K562 (cell line): ENCODE measurements around the gene TIMM17A. TPM values are rescaled to one million over a fixed set of nuclear protein-coding genes. Genes with fewer than 3 reads are reported as not detected.

ENCODE experiments used
- ATF7 ChIP-seq: fragments of 450-650 bp; IDR thresholded peaks from 2 replicates; pipeline ENCODE4 v1.7.1; 2014; ENCODE audit warnings: mild to moderate bottlenecking, moderate library complexity
- DMBX1 ChIP-seq: fragments of 250-450 bp; sonication (Bioruptor Pico); IDR thresholded peaks from 2 replicates; pipeline ENCODE4 v1.8.0; 2022; ENCODE audit warnings: inconsistent platforms, mild to moderate bottlenecking, moderate library complexity, borderline replicate concordance
- ETV5 ChIP-seq: sonication (generic); formaldehyde crosslinking; IDR thresholded peaks from 2 replicates; pipeline ENCODE4 v1.4.0; 2020; ENCODE audit warnings: low read depth, mild to moderate bottlenecking, missing genetic modification reagents
- FOSL1 ChIP-seq: fragments of 200-800 bp; sonication (Bioruptor generic); conservative IDR thresholded peaks from 2 replicates; pipeline ENCODE4 v1.6.1; 2016; ENCODE audit warnings: missing genetic modification characterization, missing compliant biosample characterization
- FOXK1 ChIP-seq: sonication (generic); formaldehyde crosslinking; IDR thresholded peaks from 2 replicates; pipeline ENCODE4 v1.8.0; 2022; ENCODE audit warnings: missing genetic modification reagents, mild to moderate bottlenecking, borderline replicate concordance
- HOMEZ ChIP-seq: fragments of 250-450 bp; sonication (Bioruptor Pico); IDR thresholded peaks from 2 replicates; pipeline ENCODE4 v1.4.0; 2020; ENCODE audit warnings: mild to moderate bottlenecking, moderate library complexity
- KDM2B ChIP-seq: fragments of 250-450 bp; sonication (Bioruptor Pico); IDR thresholded peaks from 2 replicates; pipeline ENCODE4 v1.8.0; 2021; ENCODE audit warnings: mild to moderate bottlenecking, moderate library complexity
- MED1 ChIP-seq: sonication (generic); formaldehyde crosslinking; IDR thresholded peaks from 2 replicates; pipeline ENCODE4 v1.8.1; 2023; ENCODE audit warnings: missing genetic modification reagents, borderline replicate concordance
- OTX1 ChIP-seq: fragments of 450-650 bp; formaldehyde crosslinking; IDR thresholded peaks from 2 replicates; pipeline ENCODE4 v1.4.0; 2022; ENCODE audit warnings: mild to moderate bottlenecking
- POLR2G ChIP-seq: fragments of 200-400 bp; formaldehyde crosslinking; IDR thresholded peaks from 2 replicates; pipeline ENCODE4 v1.6.1; 2017; ENCODE audit warnings: low read depth, mild to moderate bottlenecking, antibody characterized with exemption, low read length, moderate library complexity
- SIN3B ChIP-seq: fragments of 450-650 bp; IDR thresholded peaks from 2 replicates; pipeline ENCODE4 v1.6.1; 2017; ENCODE audit warnings: low read depth, mild to moderate bottlenecking, moderate library complexity
- SMARCB1 ChIP-seq: IDR thresholded peaks from 2 replicates; pipeline ENCODE4 v1.6.1; 2011; ENCODE audit warnings: improper control_type of control experiment, low read depth; ENCODE audit not compliant: insufficient read length
- SMARCE1 ChIP-seq: fragments of 450-650 bp; IDR thresholded peaks from 2 replicates; pipeline ENCODE4 v1.7.1; 2016; ENCODE audit warnings: mild to moderate bottlenecking
- SRF ChIP-seq, 2 experiments: fragments of 250-450, 450-650 bp in 1 of 2; sonication (Bioruptor Pico) in 1 of 2; sonication (generic) in 1 of 2; formaldehyde crosslinking; IDR thresholded peaks; 2 replicates each; pipeline versions ENCODE4 v1.5.0 to v1.5.1; 2020 to 2022; ENCODE audit warnings: mild to moderate bottlenecking in 1 of 2, missing genetic modification reagents in 1 of 2
- TEAD4 ChIP-seq, 2 experiments: sonication (generic) in 1 of 2; formaldehyde crosslinking in 1 of 2; IDR thresholded peaks; 2 replicates each; pipeline versions ENCODE4 v1.6.1 to v1.8.0; 2012 to 2022; ENCODE audit warnings: borderline replicate concordance in 1 of 2, inconsistent platforms in 1 of 2, low read length in 1 of 2, mild to moderate bottlenecking in 1 of 2, missing genetic modification reagents in 1 of 2
- XRCC3 ChIP-seq: fragments of 450-650 bp; IDR thresholded peaks from 2 replicates; pipeline ENCODE4 v1.6.1; 2017; ENCODE audit warnings: mild to moderate bottlenecking, moderate library complexity
- ZBTB2 ChIP-seq: fragments of 450-650 bp; IDR thresholded peaks from 2 replicates; pipeline ENCODE4 v1.6.1; 2016; ENCODE audit warnings: antibody characterized with exemption
- ZNF354B ChIP-seq: fragments of 250-450 bp; sonication (Bioruptor Pico); IDR thresholded peaks from 2 replicates; pipeline ENCODE4 v1.4.0; 2020
- ZNF431 ChIP-seq: sonication (generic); formaldehyde crosslinking; IDR thresholded peaks from 2 replicates; pipeline ENCODE4 v1.8.0; 2022; ENCODE audit warnings: mild to moderate bottlenecking, missing genetic modification reagents
- ZNF639 ChIP-seq, 2 experiments: fragments of 200-800 bp in 1 of 2; sonication (Bioruptor generic) in 1 of 2; sonication (generic) in 1 of 2; formaldehyde crosslinking in 1 of 2; IDR thresholded peaks in 1 of 2; conservative IDR thresholded peaks in 1 of 2; 2 replicates each; pipeline versions ENCODE4 v1.5.0 to v1.6.1; 2016 to 2020; ENCODE audit warnings: missing compliant biosample characterization in 1 of 2, missing genetic modification characterization in 1 of 2, missing genetic modification reagents in 1 of 2
- polyA plus RNA-seq, 8 experiments: library from polyadenylated mRNA; depleted of rRNA in 4 of 8; stranded (reverse) in 5 of 8; unstranded in 3 of 8; fragments of >200 nt; fragmentation: Nextera tagmentation in 2 of 8; fragmentation: Illumina TruSeq in 1 of 8; extraction: Ambion mirVana in 2 of 8; extraction: Trizol in 1 of 8; gene quantifications; 2 replicates each; pipeline versions ENCODE4 v1.2.1 to v1.2.3, GENCODE V29; 2011 to 2014; ENCODE audit warnings: inconsistent platforms in 1 of 8, missing spikeins in 1 of 8
- total RNA-seq, 7 experiments: library from RNA; depleted of rRNA in 6 of 7; stranded (reverse); fragments of >200 nt in 6 of 7; fragmentation: Illumina TruSeq in 2 of 7; extraction: Trizol in 2 of 7; gene quantifications; 2 replicates each; pipeline versions ENCODE4 v1.2.1 to v1.2.3, GENCODE V29; 2011 to 2021; ENCODE audit warnings: low replicate concordance in 1 of 7
- TF ChIP-seq, protein P1 (sequence below): fragments of 250-450 bp; sonication (Bioruptor Pico); IDR thresholded peaks from 2 replicates; pipeline ENCODE4 v1.4.0; 2020; ENCODE audit warnings: mild to moderate bottlenecking

TIMM17A gene
- total and polyA plus RNA-seq, 9 of the 15 experiments (the other 6 are each of a cell fraction or from before 2014, with no cell fraction given): 116 to 744 (median 180) TPM

DNA sequence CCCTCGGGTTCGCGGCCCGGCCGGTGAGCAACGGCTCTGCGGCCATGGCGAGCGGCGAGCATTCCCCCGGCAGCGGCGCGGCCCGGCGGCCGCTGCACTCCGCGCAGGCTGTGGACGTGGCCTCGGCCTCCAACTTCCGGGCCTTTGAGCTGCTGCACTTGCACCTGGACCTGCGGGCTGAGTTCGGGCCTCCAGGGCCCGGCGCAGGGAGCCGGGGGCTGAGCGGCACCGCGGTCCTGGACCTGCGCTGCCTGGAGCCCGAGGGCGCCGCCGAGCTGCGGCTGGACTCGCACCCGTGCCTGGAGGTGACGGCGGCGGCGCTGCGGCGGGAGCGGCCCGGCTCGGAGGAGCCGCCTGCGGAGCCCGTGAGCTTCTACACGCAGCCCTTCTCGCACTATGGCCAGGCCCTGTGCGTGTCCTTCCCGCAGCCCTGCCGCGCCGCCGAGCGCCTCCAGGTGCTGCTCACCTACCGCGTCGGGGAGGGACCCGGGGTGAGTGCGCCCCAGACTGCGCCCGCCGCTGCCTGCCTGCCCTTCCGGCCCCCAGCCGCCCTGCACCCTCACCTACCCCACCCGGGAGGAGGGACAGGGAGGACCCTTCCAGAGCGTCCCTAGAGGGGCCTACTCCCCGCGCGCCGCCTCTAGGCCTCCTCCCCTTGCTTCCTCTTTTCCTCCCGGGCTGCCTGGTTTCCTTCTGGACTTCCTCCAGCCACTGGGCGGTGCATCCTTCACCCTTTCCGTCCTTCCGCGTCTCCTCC lies 27.5 kb downstream of the TIMM17A start, which contains the start of gene RNPEP (continued):
- peak; percentile 73; the same call in 1 of the 2 replicates for TF ChIP-seq HOMEZ (CRISPR knock-in tag)
- peak; percentile 58 for TF ChIP-seq SIN3B
- no peak; the same call in 1 of the 2 replicates for TF ChIP-seq ZBTB2
- TF ChIP-seq, protein P1, sequence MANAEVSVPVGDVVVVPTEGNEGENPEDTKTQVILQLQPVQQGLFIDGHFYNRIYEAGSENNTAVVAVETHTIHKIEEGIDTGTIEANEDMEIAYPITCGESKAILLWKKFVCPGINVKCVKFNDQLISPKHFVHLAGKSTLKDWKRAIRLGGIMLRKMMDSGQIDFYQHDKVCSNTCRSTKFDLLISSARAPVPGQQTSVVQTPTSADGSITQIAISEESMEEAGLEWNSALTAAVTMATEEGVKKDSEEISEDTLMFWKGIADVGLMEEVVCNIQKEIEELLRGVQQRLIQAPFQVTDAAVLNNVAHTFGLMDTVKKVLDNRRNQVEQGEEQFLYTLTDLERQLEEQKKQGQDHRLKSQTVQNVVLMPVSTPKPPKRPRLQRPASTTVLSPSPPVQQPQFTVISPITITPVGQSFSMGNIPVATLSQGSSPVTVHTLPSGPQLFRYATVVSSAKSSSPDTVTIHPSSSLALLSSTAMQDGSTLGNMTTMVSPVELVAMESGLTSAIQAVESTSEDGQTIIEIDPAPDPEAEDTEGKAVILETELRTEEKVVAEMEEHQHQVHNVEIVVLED (CRISPR knock-in tag): peak; percentile 38; the same call in 1 of the 2 replicates
- 0 out of 2 replicates have a peak, but pooled peaks have one; percentile 70 for TF ChIP-seq OTX1 (CRISPR knock-in tag)
- TF ChIP-seq MED1 (CRISPR knock-in tag): no peak
- TF ChIP-seq XRCC3: no peak
- no peak for TF ChIP-seq FOSL1 (tag)
- peak; percentile 89 for TF ChIP-seq POLR2G
- 0 out of 2 replicates have a peak, but pooled peaks have one; percentile 18 for TF ChIP-seq ETV5 (CRISPR knock-in tag)
- peak; percentile 70; the same call in 1 of the 2 replicates for TF ChIP-seq ATF7
- peak; percentile 90 for TF ChIP-seq ZNF431 (CRISPR knock-in tag)
- peak; percentile 76 for TF ChIP-seq SMARCE1
- TF ChIP-seq TEAD4 (IDR thresholded peaks at IDR 0.05; ENCODE audit: low read length): peak; percentile 10; the same call in 1 of the 2 replicates
- TF ChIP-seq TEAD4 (CRISPR knock-in tag; IDR thresholded peaks at IDR 0.05; ENCODE audit: borderline replicate concordance): no peak; the same call in 1 of the 2 replicates
- TF ChIP-seq DMBX1 (CRISPR knock-in tag): no peak
- no peak for TF ChIP-seq KDM2B
- TF ChIP-seq SRF (CRISPR knock-in tag; IDR thresholded peaks at IDR 0.05): no peak
- TF ChIP-seq ZNF354B: no peak
- TF ChIP-seq SMARCB1: peak; percentile 57
- TF ChIP-seq ZNF639 (CRISPR knock-in tag; conservative IDR thresholded peaks at IDR 0.05 in 1 of 2, IDR thresholded peaks at IDR 0.05 in 1 of 2): peak in 1 of 2 experiments; percentile 65; a peak in 1 of 4 replicates
- TF ChIP-seq FOXK1: peak; percentile 75; the same call in 1 of the 2 replicates
